Measurements from ENCODE around the gene KCNIP3.
A peak's percentile ranks its signal among the peaks of the same experiment; 100 is the strongest.
"Not testable (repeated sequence)": the region's sequence is repeated elsewhere in the genome, so short reads cannot be mapped to it uniquely, and the experiment has no call there.

Gene KCNIP3

GRCh38 chr2:95386031-95386430 lies 88.9 kb downstream of the KCNIP3 start:
- DNase-seq (ENCODE audit: low read depth in 3 of 3): no peak

- no peak for DNase-seq (ENCODE audit: low read depth in 3 of 3)
Observed at GRCh38 chr2:95387358-95387757, 90.2 kb downstream of the KCNIP3 start.

- no peak for DNase-seq (ENCODE audit: low read depth in 3 of 3)
Observed at GRCh38 chr2:95388091-95388692, 91.0 kb downstream of the KCNIP3 start.

GRCh38 chr2:95388856-95389244 lies 91.7 kb downstream of the KCNIP3 start:
- DNase-seq (ENCODE audit: low read depth in 3 of 3): no peak

- peak in 2 of 3 experiments; percentile 31 to 59 for DNase-seq (ENCODE audit: low read depth in 3 of 3)
Observed at GRCh38 chr2:95389245-95390119, 92.3 kb downstream of the KCNIP3 start.

- no peak for DNase-seq (ENCODE audit: low read depth in 3 of 3)
Observed at GRCh38 chr2:95390272-95390880, 93.2 kb downstream of the KCNIP3 start.

GRCh38 chr2:95390881-95391321 lies 93.8 kb downstream of the KCNIP3 start:
- no peak for DNase-seq (ENCODE audit: low read depth in 3 of 3)

GRCh38 chr2:95391641-95392310 lies 94.6 kb downstream of the KCNIP3 start:
- DNase-seq (ENCODE audit: low read depth in 3 of 3): no peak

- DNase-seq (ENCODE audit: low read depth in 3 of 3): no peak
Observed at GRCh38 chr2:95392320-95392719, 95.2 kb downstream of the KCNIP3 start.

GRCh38 chr2:95392730-95393455 lies 95.7 kb downstream of the KCNIP3 start:
- no peak for DNase-seq (ENCODE audit: low read depth in 3 of 3)

- no peak for DNase-seq (ENCODE audit: low read depth in 3 of 3)
Observed at GRCh38 chr2:95393901-95394300, 96.8 kb downstream of the KCNIP3 start.

- no peak for DNase-seq (ENCODE audit: low read depth in 3 of 3)
Observed at GRCh38 chr2:95399061-95399460, 101.9 kb downstream of the KCNIP3 start.

- DNase-seq (ENCODE audit: low read depth in 3 of 3): no peak
Observed at GRCh38 chr2:95401480-95401879, 104.3 kb downstream of the KCNIP3 start.

GRCh38 chr2:95402004-95402369 lies 104.8 kb downstream of the KCNIP3 start:
- peak in 1 of 3 experiments; percentile 7 for DNase-seq (ENCODE audit: low read depth in 3 of 3)

GRCh38 chr2:95402370-95403203 lies 105.4 kb downstream of the KCNIP3 start, which contains the start of gene FAHD2A:
Gene FAHD2A (plus strand): TSS chr2:95402708. CDS start chr2:95405559, 2,851 bp downstream.
- DNase-seq (ENCODE audit: low read depth in 3 of 3): peak; percentile 91 to 97 (median 93)

- DNase-seq (ENCODE audit: low read depth in 3 of 3): peak in 1 of 3 experiments; percentile 38
Observed at GRCh38 chr2:95403204-95403721, 106.1 kb downstream of the KCNIP3 start.

- DNase-seq (ENCODE audit: low read depth in 3 of 3): not testable (repeated sequence)
Observed at GRCh38 chr2:95403824-95404223, 106.7 kb downstream of the KCNIP3 start.

- DNase-seq (ENCODE audit: low read depth in 3 of 3): not testable (repeated sequence)
Observed at GRCh38 chr2:95404676-95405075, 107.5 kb downstream of the KCNIP3 start.

- not testable (repeated sequence) for DNase-seq (ENCODE audit: low read depth in 3 of 3)
Observed at GRCh38 chr2:95411239-95411638, 114.1 kb downstream of the KCNIP3 start.

- DNase-seq (ENCODE audit: low read depth in 3 of 3): peak; percentile 33 to 65 (median 34)
Observed at GRCh38 chr2:95414015-95414594, 117.0 kb downstream of the KCNIP3 start.
